ENCODE data around the gene EID3.
"Not testable (repeated sequence)": the region's sequence is repeated elsewhere in the genome, so short reads cannot be mapped to it uniquely, and the experiment has no call there.

Gene EID3

GRCh38 chr12:104303538-104304151 is at the start of gene EID3:
TSS of gene EID3 (plus strand) at chr12:104303739. CDS start at chr12:104303935, 196 bp downstream.
- no peak for DNase-seq

- no peak for DNase-seq
Measured at GRCh38 chr12:104257913-104258472, 45.5 kb upstream of the EID3 start.

GRCh38 chr12:104258476-104259067 is 45.0 kb upstream of the EID3 start:
- no peak for DNase-seq

GRCh38 chr12:104263026-104263425 is 40.5 kb upstream of the EID3 start:
- DNase-seq: no peak

- DNase-seq: peak; percentile 27
Measured at GRCh38 chr12:104263580-104264358, 39.8 kb upstream of the EID3 start.

GRCh38 chr12:104265436-104265835 is 38.1 kb upstream of the EID3 start:
- DNase-seq: not testable (repeated sequence)

GRCh38 chr12:104272938-104273337 is 30.6 kb upstream of the EID3 start:
- no peak for DNase-seq

GRCh38 chr12:104273503-104273902 is 30.0 kb upstream of the EID3 start:
- DNase-seq: no peak

GRCh38 chr12:104274811-104275210 is 28.7 kb upstream of the EID3 start:
- no peak for DNase-seq

GRCh38 chr12:104275689-104276088 is 27.9 kb upstream of the EID3 start:
- DNase-seq: no peak

- peak; percentile 93 for DNase-seq
Measured at GRCh38 chr12:104276273-104277131, 27.0 kb upstream of the EID3 start.

- DNase-seq: no peak
Measured at GRCh38 chr12:104279164-104279563, 24.4 kb upstream of the EID3 start.

GRCh38 chr12:104280111-104280510 is 23.4 kb upstream of the EID3 start:
- no peak for DNase-seq

- DNase-seq: no peak
Measured at GRCh38 chr12:104280717-104281458, 22.7 kb upstream of the EID3 start.

- DNase-seq: no peak
Measured at GRCh38 chr12:104281636-104282035, 21.9 kb upstream of the EID3 start.

- DNase-seq: no peak
Measured at GRCh38 chr12:104282109-104282508, 21.4 kb upstream of the EID3 start.

- no peak for DNase-seq
Measured at GRCh38 chr12:104285740-104286515, 17.6 kb upstream of the EID3 start.

- peak; percentile 95 for DNase-seq
Measured at GRCh38 chr12:104286516-104287482, 16.7 kb upstream of the EID3 start.

- DNase-seq: peak; percentile 80
Measured at GRCh38 chr12:104288635-104289274, 14.8 kb upstream of the EID3 start.
